ENCODE data around the gene PRDX3.
"Not testable (repeated sequence)": the region's sequence is repeated elsewhere in the genome, so short reads cannot be mapped to it uniquely, and the experiment has no call there.

Gene PRDX3

GRCh38 chr10:119205894-119206602 lies 27.4 kb upstream of the PRDX3 start:
- DNase-seq = peak in 3 of 4 experiments; percentile 7 to 17 (median 12)

- no peak for DNase-seq
Observed at GRCh38 chr10:119203006-119203405, 24.4 kb upstream of the PRDX3 start.

GRCh38 chr10:119201233-119201632 lies 22.6 kb upstream of the PRDX3 start:
- no peak for DNase-seq

- DNase-seq = no peak
Observed at GRCh38 chr10:119199231-119199992, 20.8 kb upstream of the PRDX3 start.

GRCh38 chr10:119198438-119198837 lies 19.8 kb upstream of the PRDX3 start:
- no peak for DNase-seq

GRCh38 chr10:119197921-119198320 lies 19.3 kb upstream of the PRDX3 start:
- no peak for DNase-seq

GRCh38 chr10:119191881-119192280 lies 13.3 kb upstream of the PRDX3 start:
- DNase-seq = no peak

GRCh38 chr10:119190954-119191785 lies 12.6 kb upstream of the PRDX3 start:
- DNase-seq = no peak

- DNase-seq = no peak
Observed at GRCh38 chr10:119190353-119190752, 11.7 kb upstream of the PRDX3 start.

GRCh38 chr10:119189811-119190282 lies 11.2 kb upstream of the PRDX3 start:
- DNase-seq = no peak

- DNase-seq = no peak
Observed at GRCh38 chr10:119183664-119184412, 5.2 kb upstream of the PRDX3 start.

GRCh38 chr10:119180850-119181400 lies 2.3 kb upstream of the PRDX3 start:
- not testable (repeated sequence) for DNase-seq

- DNase-seq = peak in 1 of 4 experiments; percentile 9
Observed at GRCh38 chr10:119177708-119178371, 772 bp downstream of the PRDX3 start.

- DNase-seq = no peak
Observed at GRCh38 chr10:119176166-119176565, 2.4 kb downstream of the PRDX3 start.

GRCh38 chr10:119174109-119174508 lies 4.5 kb downstream of the PRDX3 start:
- no peak for DNase-seq

GRCh38 chr10:119167041-119167440 lies 11.6 kb downstream of the PRDX3 start:
- no peak for DNase-seq

GRCh38 chr10:119166564-119166963 lies 12.0 kb downstream of the PRDX3 start:
- no peak for DNase-seq

GRCh38 chr10:119166118-119166500 lies 12.5 kb downstream of the PRDX3 start:
- no peak for DNase-seq

- peak; percentile 56 to 72 (median 72) for DNase-seq
Observed at GRCh38 chr10:119165171-119166117, 13.2 kb downstream of the PRDX3 start, which contains the start of gene SFXN4. Gene SFXN4 (minus strand): TSS chr10:119165714. CDS start chr10:119165647, 67 bp downstream.

- no peak for DNase-seq
Observed at GRCh38 chr10:119162452-119163092, 16.0 kb downstream of the PRDX3 start.
